ENCODE data around the gene SYT1. TPM values are rescaled to one million over a fixed set of nuclear protein-coding genes. Genes with fewer than 3 reads are reported as not detected.

Gene SYT1
- total and polyA plus RNA-seq, 2 of the 8 experiments (the other 6 are each of a cell fraction or from before 2014, with no cell fraction given) = 11.0 to 34.6 TPM

DNA sequence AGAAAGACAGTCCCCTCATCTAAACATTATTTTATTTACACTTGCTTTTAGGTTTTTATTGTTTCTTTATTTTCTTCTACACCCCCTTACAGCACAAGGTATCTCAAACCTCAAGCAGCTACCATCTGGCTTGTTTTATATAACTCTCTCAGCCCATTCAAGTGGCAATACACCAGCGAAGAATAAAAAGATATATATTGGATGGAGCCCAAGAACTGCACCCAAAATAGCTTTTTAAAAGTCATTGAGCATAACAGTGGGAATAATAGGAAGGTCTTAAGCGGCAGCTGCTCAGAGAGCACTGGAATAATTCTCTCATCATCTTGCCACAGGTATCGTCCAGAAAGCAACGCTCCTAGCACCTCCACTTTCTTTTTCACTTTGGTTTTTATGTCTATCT is 322.5 kb downstream of the SYT1 start (continued):
- TF ChIP-seq, protein P1, sequence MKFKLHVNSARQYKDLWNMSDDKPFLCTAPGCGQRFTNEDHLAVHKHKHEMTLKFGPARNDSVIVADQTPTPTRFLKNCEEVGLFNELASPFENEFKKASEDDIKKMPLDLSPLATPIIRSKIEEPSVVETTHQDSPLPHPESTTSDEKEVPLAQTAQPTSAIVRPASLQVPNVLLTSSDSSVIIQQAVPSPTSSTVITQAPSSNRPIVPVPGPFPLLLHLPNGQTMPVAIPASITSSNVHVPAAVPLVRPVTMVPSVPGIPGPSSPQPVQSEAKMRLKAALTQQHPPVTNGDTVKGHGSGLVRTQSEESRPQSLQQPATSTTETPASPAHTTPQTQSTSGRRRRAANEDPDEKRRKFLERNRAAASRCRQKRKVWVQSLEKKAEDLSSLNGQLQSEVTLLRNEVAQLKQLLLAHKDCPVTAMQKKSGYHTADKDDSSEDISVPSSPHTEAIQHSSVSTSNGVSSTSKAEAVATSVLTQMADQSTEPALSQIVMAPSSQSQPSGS (IDR thresholded peaks at IDR 0.05; ENCODE audit: low read length) = no peak
- TF ChIP-seq TBP (IDR thresholded peaks at IDR 0.05; ENCODE audit: low read depth, low read length) = no peak

Data from H1 (cell line).